ENCODE measurements around the gene RTN4. TPM values are rescaled to one million over a fixed set of nuclear protein-coding genes. Genes with fewer than 3 reads are reported as not detected.

Gene RTN4
- polyA plus RNA-seq, 1 donor = 669 TPM

GRCh38 chr2:55033921-55034320 is 16.3 kb downstream of the RTN4 start:
- DNase-seq (ENCODE audit: low read depth) = no peak

GRCh38 chr2:55033076-55033742 is 17.0 kb downstream of the RTN4 start:
- DNase-seq (ENCODE audit: low read depth) = no peak

- DNase-seq (ENCODE audit: low read depth) = no peak
Measured at GRCh38 chr2:55031505-55031904, 18.7 kb downstream of the RTN4 start.

DNA sequence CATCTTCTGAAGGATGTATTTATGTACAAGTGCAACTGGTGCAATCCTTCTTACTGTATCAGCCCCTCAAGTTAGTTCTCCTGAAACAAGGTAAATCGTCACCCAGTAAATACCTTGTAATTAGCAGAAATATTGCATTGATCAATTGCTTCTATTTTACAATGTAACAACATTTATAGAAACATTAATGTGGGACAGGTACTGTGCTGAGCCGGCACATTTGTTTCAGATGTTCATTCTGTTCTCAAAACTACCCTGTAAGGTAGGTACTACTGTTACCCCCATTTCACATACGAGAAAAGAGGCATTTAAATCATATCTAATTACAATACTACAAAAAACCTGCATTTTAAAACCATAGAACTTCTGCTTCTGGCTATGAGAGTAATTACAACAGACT is 19.5 kb downstream of the RTN4 start:
- no peak for DNase-seq (ENCODE audit: low read depth)

DNA sequence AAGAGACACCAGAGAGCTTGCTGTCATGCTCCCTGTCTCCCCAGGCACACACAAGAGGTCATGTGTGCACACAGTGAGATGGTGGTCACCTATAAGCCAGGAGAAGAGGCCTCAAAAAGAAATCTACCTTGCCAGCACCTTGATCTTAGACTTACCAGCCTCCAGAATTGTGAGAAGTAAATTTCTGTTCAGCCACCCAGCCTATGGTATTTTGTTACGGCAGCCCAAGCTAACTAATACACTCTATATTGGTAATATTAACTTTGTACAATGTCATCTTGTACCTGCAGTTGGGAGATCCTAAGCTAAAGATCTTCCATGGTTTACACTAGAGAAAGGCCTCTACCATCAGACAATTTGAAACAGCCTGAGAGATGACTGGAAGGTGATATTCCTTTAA is 21.2 kb downstream of the RTN4 start:
- no peak for DNase-seq (ENCODE audit: low read depth)

GRCh38 chr2:55027226-55027625 is 23.0 kb downstream of the RTN4 start:
- no peak for DNase-seq (ENCODE audit: low read depth)

DNA sequence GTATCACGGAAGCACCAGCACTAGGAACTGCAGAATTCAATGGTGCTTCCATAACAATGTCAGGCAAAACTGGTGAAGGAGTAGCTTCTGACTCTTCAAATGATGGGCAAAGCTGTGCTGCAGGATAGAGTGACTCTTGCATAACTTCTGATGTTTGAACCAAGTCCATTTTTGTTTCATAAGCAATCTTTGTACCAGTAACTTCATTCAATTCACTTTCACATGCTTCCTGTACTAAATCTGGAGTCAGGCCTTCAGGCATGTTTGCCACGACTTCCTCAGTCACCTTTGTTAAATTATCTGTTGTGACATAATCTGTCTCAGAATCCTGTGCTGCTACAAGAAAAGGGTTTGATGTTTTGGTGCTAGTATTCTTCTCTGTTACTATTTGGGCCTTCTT is 24.0 kb downstream of the RTN4 start:
- no peak for DNase-seq (ENCODE audit: low read depth)

DNA sequence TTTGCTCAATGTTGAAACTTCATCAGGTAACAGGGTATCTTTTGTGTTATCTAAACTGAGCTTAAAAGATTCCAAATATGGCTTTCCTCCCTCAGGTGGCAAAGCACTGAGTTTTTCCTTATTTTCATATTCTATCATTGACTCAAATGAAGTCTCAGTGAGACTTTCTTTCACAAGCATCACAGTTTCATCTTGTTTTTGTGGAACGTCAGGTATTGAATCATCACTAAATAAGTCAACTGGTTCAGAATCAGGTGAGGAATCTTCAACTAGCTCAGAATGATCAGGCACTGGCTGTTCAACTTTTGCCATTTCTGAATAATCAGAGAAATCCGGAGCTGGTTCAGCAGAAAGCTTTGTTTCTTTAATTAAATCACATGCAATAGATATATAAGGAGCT is 24.6 kb downstream of the RTN4 start:
- DNase-seq (ENCODE audit: low read depth) = no peak

- no peak for DNase-seq (ENCODE audit: low read depth)
Measured at GRCh38 chr2:55025082-55025481, 25.2 kb downstream of the RTN4 start.

GRCh38 chr2:55022476-55022875 is 27.8 kb downstream of the RTN4 start:
- no peak for DNase-seq (ENCODE audit: low read depth)

DNA sequence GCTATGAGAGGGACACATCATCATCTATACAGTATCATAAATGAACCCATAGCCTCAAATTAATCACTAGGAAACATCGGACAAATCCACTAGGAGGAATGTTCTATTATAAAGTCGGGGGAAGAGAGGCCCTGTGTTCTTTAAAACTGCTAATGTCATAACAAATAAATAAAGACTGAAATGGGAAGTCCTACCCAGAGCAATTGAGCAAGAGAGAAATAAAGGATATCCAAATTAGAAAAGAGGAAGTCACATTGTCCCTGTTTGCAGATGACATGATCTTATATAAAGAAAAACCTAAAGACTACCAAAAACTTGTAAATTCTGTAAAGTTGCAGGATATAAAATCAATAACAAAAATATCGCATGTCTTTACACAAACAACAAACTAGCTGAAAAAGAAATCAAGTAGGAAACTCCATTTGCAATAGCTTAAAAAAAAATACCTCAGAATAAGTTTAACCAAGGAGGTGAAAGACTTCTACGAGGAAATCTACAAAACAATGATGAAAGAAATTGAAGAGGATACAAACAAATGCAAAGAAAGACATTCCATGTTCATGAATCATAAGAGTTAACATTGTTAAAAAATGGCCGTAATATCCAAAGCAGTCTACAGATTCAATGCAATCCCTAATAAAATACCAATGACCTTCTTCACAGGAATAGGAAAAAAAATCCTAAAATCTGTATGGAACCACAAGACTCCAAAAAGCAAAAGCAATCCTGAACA is 30.6 kb downstream of the RTN4 start:
- DNase-seq (ENCODE audit: low read depth) = no peak

DNA sequence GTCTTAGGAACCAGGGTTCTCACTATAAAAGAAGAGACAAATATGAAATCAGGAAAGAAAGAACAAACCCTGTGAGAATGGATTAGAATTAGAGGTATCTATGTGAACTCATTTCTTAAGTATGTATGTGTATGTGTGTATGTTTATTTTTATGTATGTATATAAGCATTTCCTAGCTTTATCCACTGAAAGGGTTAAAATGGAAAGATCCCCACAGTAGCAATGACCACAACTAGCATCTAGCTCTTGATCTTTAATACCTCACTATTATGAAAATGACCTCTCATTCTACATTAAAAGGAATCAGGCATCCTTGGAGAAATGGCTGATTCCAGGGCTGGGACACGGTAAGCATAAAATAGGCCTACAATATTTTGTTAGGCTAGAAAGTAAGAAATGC is 31.6 kb downstream of the RTN4 start:
- no peak for DNase-seq (ENCODE audit: low read depth)

DNA sequence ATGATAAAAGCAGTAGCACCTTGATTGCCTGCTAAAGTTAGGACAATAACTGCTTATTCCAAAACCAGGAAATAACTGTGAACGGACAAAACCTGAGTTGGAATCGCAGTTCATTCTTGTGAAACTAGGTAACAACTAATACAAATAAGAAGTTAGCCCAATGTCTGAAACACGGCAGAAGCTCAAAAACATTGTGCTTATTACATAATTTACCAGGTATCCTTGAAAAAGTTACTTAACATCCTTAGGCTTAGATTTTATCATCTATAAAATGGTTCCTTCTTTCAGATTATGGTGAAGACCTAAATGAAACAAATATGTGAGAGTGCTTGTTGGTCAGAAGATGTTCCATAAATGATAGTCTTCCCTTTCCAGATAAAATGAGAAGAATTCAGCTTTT is 32.4 kb downstream of the RTN4 start:
- no peak for DNase-seq (ENCODE audit: low read depth)

GRCh38 chr2:55017428-55017827 is 32.8 kb downstream of the RTN4 start:
- DNase-seq (ENCODE audit: low read depth) = no peak

- DNase-seq (ENCODE audit: low read depth) = no peak
Measured at GRCh38 chr2:55014962-55015939, 35.0 kb downstream of the RTN4 start.

- DNase-seq (ENCODE audit: low read depth) = no peak
Measured at GRCh38 chr2:55013936-55014335, 36.3 kb downstream of the RTN4 start.

GRCh38 chr2:55012672-55013484 is 37.4 kb downstream of the RTN4 start:
- no peak for DNase-seq (ENCODE audit: low read depth)

DNA sequence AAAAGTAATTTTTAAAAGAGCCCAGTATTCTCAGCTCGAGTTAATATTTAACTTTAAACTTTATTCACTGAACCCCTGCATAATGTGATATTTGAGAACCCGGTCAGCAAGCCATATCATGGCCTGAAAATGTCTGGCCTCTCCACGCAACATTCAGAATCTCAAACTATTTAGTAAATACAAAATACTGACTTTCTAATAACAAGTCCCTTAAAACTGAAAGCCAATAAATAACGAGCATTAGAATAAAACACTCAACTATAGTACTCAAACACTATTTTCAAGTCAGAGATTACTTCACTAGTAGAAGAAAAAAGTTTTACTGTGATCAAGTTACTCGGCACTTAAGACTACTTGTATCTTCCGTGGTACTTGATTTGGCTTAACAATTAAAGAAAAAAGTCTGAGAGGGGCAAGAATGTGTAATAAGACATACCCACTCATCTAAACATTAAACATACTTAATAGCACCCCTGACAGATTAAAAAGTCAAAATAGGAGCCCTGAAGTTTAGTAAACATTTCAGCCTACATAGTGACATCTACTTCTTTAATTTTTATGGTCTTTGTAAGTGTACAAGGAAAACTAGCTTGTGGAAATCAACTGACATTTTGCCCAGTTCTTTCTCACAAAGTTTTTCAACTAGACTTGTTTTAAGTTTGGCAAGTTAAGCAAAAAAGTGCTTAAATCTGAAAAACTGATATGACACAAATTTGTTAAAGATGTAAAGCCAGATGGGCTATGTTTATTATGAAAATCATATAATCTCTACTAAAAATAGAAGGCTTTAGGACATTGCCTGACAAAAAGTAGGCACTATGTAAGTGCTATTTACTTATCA is 38.2 kb downstream of the RTN4 start:
- no peak for DNase-seq (ENCODE audit: low read depth)

DNA sequence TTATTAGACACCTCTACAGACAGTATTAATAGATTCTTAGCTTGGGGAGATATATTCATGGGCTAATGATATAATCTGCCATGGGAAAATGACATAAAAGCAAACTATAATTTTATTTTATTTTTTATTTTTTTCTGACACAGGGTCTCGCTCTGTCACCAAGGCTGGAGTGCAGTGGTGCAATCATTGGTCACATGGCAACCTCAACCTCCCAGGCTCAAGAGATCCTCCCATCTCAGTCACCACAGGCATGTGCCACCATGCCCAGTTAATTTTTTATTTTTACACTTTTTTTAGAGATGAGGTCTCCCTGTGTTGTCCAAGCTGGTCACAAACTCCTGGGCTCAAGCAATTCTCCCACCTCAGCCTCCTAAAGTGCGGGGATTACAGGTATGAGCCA is 39.3 kb downstream of the RTN4 start:
- no peak for DNase-seq (ENCODE audit: low read depth)

DNA sequence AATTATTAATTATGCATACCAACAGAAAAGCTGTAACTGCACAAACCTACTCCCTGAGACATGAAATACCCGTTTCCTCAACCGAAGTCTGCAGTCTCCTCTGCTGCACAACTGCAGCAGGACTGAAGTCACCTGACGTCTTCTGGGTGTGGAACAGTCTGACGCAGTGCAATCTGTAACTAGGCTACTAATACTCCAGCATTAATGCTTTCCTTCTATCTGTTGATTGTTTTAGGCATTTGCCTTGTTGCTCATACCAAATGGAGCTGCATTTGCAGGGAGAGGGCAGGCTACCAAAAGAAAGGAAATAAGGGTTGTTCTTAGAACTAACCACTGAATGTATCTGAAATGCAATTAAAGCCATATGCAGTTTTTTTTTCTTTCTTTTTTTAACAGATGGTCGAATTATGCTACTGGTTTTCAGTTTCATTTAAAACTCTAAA is 40.1 kb downstream of the RTN4 start:
- DNase-seq (ENCODE audit: low read depth) = no peak
